Neural cell (in vitro differentiated cells): ENCODE measurements around the gene MCOLN3. TPM values are rescaled to one million over a fixed set of nuclear protein-coding genes. Genes with fewer than 3 reads are reported as not detected.

Experiments used
- H2AFZ ChIP-seq: fragments of 200-600, 300-800 bp; sonication (generic), shearing (Covaris generic); 2 replicates; pipeline ENCODE4 v1.6.0; 2014; ENCODE audit warnings: low read depth, mild to moderate bottlenecking, antibody characterized with exemption, low read length, moderate library complexity
- H3F3A ChIP-seq: fragments of 200-600 bp; shearing (Covaris generic); 2 replicates; pipeline ENCODE4 v1.6.1; 2016; ENCODE audit warnings: mild to moderate bottlenecking, moderate library complexity, mixed read lengths, antibody characterized with exemption, low read length; ENCODE audit not compliant: insufficient read depth, poor library complexity, severe bottlenecking
- H3K27ac ChIP-seq: fragments of 200-600, 300-800 bp; sonication (generic), shearing (Covaris generic); 2 replicates; pipeline ENCODE4 v1.5.1; 2014; ENCODE audit warnings: mild to moderate bottlenecking, low read length, moderate library complexity
- H3K27me3 ChIP-seq: fragments of 300-800, 200-600 bp; sonication (generic), shearing (Covaris generic); 2 replicates; pipeline ENCODE4 v1.6.0; 2014; ENCODE audit warnings: mild to moderate bottlenecking, low read depth, low read length, moderate library complexity; ENCODE audit not compliant: insufficient read depth
- H3K36me3 ChIP-seq: fragments of 300-800, 200-600 bp; sonication (generic), shearing (Covaris generic); 2 replicates; pipeline ENCODE4 v1.5.1; 2014; ENCODE audit warnings: mild to moderate bottlenecking, antibody characterized with exemption, low read length, moderate library complexity; ENCODE audit not compliant: insufficient read depth
- H3K4me2 ChIP-seq: fragments of 300-800, 200-600 bp; sonication (generic), shearing (Covaris generic); 2 replicates; pipeline ENCODE4 v1.6.0; 2014; ENCODE audit warnings: mild to moderate bottlenecking, low read length
- H3K4me3 ChIP-seq: fragments of 300-800, 200-600 bp; sonication (generic), shearing (Covaris generic); 2 replicates; pipeline ENCODE4 v1.5.1; 2014; ENCODE audit warnings: mild to moderate bottlenecking, low read length, moderate library complexity
- H3K79me2 ChIP-seq: fragments of 200-600 bp; shearing (Covaris generic); replicated peaks from 2 replicates; pipeline ENCODE4 v1.6.0; 2014; ENCODE audit warnings: mild to moderate bottlenecking, low read length, moderate library complexity; ENCODE audit not compliant: insufficient read depth
- H3K9ac ChIP-seq: fragments of 300-800, 200-600 bp; sonication (generic), shearing (Covaris generic); 2 replicates; pipeline ENCODE4 v1.6.1; 2016; ENCODE audit warnings: mild to moderate bottlenecking, low read length, mixed read lengths
- H3K9me2 ChIP-seq: fragments of 200-600 bp; shearing (Covaris generic); 2 replicates; pipeline ENCODE4 v1.6.1; 2016; ENCODE audit warnings: mild to moderate bottlenecking, low read length, mixed read lengths; ENCODE audit not compliant: insufficient read depth
- H3K9me3 ChIP-seq: fragments of 200-600, 300-800 bp; sonication (generic), shearing (Covaris generic); 2 replicates; pipeline ENCODE4 v1.6.1; 2016; ENCODE audit warnings: mild to moderate bottlenecking, mixed run types, low read length, moderate library complexity, mixed read lengths
- H4K20me1 ChIP-seq: fragments of 200-600 bp; shearing (Covaris generic); 2 replicates; pipeline ENCODE4 v1.6.1; 2016; ENCODE audit warnings: mild to moderate bottlenecking, mixed run types; ENCODE audit not compliant: insufficient read depth
- CTCF ChIP-seq: fragments of 450-650 bp; IDR thresholded peaks from 2 replicates; pipeline ENCODE4 v1.5.1; 2014; ENCODE audit warnings: antibody characterized with exemption, mild to moderate bottlenecking, moderate library complexity; ENCODE audit not compliant: poor library complexity, severe bottlenecking
- EP300 ChIP-seq: fragments of 450-650 bp; conservative IDR thresholded peaks from 2 replicates; pipeline ENCODE4 v1.6.1; 2014; ENCODE audit warnings: antibody characterized with exemption, mild to moderate bottlenecking, moderate library complexity; ENCODE audit not compliant: poor library complexity, severe bottlenecking
- EZH2 ChIP-seq: fragments of 200-600, 300-800 bp; shearing (Covaris generic), sonication (generic); IDR thresholded peaks from 2 replicates; pipeline ENCODE4 v1.6.1; 2014; ENCODE audit warnings: antibody characterized with exemption, low read length, borderline replicate concordance, mild to moderate bottlenecking; ENCODE audit not compliant: insufficient read depth, poor library complexity, severe bottlenecking
- MXI1 ChIP-seq: fragments of 450-650 bp; conservative IDR thresholded peaks from 2 replicates; pipeline ENCODE4 v1.6.1; 2014; ENCODE audit warnings: antibody characterized with exemption, mild to moderate bottlenecking; ENCODE audit not compliant: poor library complexity, severe bottlenecking
- POLR2AphosphoS5 ChIP-seq: IDR thresholded peaks from 2 replicates; pipeline ENCODE4 v1.6.1; 2012
- RAD21 ChIP-seq: fragments of 450-650 bp; conservative IDR thresholded peaks from 2 replicates; pipeline ENCODE4 v1.6.1; 2014; ENCODE audit warnings: antibody characterized with exemption, mild to moderate bottlenecking, moderate library complexity
- SMC3 ChIP-seq: fragments of 450-650 bp; conservative IDR thresholded peaks from 2 replicates; pipeline ENCODE4 v1.6.1; 2014; ENCODE audit warnings: antibody characterized with exemption, mild to moderate bottlenecking, moderate library complexity; ENCODE audit not compliant: poor library complexity
- TAF1 ChIP-seq: IDR thresholded peaks from 2 replicates; pipeline ENCODE4 v1.6.1; 2012; ENCODE audit warnings: low read depth
- polyA plus RNA-seq: library from polyadenylated mRNA; depleted of rRNA; stranded (reverse); fragments of >200 nt; gene quantifications from 2 replicates; pipeline ENCODE4 v1.2.3, GENCODE V29; 2014
- TF ChIP-seq, protein P1 (sequence below): IDR thresholded peaks from 2 replicates; pipeline ENCODE4 v1.6.1; 2012; ENCODE audit warnings: borderline replicate concordance

MCOLN3 gene
- polyA plus RNA-seq, 1 donor from 2014 or later = not detected

DNA sequence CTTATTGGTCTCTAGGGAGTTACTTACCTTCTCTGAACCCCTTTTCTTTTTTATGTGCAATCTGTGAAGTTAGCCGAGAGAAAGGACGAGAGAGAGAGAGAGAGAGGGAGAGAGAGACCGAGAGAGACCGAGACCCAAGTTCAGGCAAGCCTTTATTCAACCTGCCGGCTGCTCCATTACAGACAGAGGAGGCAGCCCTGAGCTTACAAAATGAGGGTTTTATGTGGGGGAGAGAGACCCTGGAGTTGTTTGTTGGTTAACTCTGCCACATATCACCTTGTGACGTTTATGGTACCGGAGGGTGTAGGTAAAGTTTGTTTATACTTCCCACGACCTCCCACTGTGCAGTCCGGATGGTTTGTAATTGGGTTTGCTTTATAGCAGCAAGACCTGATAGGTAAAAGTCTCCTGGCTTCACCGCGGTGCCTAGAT, 1.5 kb upstream of the MCOLN3 start:
- H3K9ac ChIP-seq = no peak overlapping the region
- TF ChIP-seq, protein P1, sequence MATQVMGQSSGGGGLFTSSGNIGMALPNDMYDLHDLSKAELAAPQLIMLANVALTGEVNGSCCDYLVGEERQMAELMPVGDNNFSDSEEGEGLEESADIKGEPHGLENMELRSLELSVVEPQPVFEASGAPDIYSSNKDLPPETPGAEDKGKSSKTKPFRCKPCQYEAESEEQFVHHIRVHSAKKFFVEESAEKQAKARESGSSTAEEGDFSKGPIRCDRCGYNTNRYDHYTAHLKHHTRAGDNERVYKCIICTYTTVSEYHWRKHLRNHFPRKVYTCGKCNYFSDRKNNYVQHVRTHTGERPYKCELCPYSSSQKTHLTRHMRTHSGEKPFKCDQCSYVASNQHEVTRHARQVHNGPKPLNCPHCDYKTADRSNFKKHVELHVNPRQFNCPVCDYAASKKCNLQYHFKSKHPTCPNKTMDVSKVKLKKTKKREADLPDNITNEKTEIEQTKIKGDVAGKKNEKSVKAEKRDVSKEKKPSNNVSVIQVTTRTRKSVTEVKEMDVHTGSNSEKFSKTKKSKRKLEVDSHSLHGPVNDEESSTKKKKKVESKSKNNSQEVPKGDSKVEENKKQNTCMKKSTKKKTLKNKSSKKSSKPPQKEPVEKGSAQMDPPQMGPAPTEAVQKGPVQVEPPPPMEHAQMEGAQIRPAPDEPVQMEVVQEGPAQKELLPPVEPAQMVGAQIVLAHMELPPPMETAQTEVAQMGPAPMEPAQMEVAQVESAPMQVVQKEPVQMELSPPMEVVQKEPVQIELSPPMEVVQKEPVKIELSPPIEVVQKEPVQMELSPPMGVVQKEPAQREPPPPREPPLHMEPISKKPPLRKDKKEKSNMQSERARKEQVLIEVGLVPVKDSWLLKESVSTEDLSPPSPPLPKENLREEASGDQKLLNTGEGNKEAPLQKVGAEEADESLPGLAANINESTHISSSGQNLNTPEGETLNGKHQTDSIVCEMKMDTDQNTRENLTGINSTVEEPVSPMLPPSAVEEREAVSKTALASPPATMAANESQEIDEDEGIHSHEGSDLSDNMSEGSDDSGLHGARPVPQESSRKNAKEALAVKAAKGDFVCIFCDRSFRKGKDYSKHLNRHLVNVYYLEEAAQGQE = no peak
- TF ChIP-seq SMC3 (no peak), POLR2AphosphoS5 (no peak), MXI1 (no peak), RAD21 (no peak), EZH2 (no peak), TAF1 (no peak), EP300 (no peak), CTCF (no peak)
- no peak overlapping the region for H2AFZ ChIP-seq
- no peaks in the 10 kb centered on the region for H4K20me1 ChIP-seq
- H3K27me3 ChIP-seq = peaks cover 71% of the 10 kb centered on the region
- H3K36me3 ChIP-seq = no peaks in the 10 kb centered on the region
- no peak overlapping the region for H3K27ac ChIP-seq
- no peaks in the 10 kb centered on the region for H3F3A ChIP-seq
- H3K9me2 ChIP-seq = no peaks in the 10 kb centered on the region
- H3K4me3 ChIP-seq = no peak overlapping the region
- no peak overlapping the region for H3K4me2 ChIP-seq
- no peaks in the 10 kb centered on the region for H3K9me3 ChIP-seq
- H3K79me2 ChIP-seq = no peaks in the 10 kb centered on the region

- Histone ChIP-seq H3K27ac (no peak overlapping the region), H3F3A (no peaks in the 10 kb centered on the region), H3K27me3 (peaks cover 75% of the 10 kb centered on the region), H3K9ac (no peak overlapping the region), H3K9me2 (no peaks in the 10 kb centered on the region), H3K4me3 (peak overlapping the region; percentile 53), H2AFZ (no peak overlapping the region), H3K4me2 (no peak overlapping the region), H3K9me3 (no peaks in the 10 kb centered on the region), H3K79me2 (no peaks in the 10 kb centered on the region), H3K36me3 (no peaks in the 10 kb centered on the region), H4K20me1 (no peaks in the 10 kb centered on the region)
- TF ChIP-seq SMC3 = no peak
These were observed 616 bp downstream of the MCOLN3 start for GRCh38 chr1:85047472-85048295.
